GM12801 (cell line): ENCODE measurements around the gene NBL1.

Experiments
- TF ChIP-seq, protein P1 (sequence below): IDR thresholded peaks from one replicate; pipeline ENCODE4 v1.5.1; 2011; ENCODE audit warnings: control low read depth; ENCODE audit not compliant: insufficient read length; ENCODE audit errors: extremely low read depth

The NBL1 gene

DNA sequence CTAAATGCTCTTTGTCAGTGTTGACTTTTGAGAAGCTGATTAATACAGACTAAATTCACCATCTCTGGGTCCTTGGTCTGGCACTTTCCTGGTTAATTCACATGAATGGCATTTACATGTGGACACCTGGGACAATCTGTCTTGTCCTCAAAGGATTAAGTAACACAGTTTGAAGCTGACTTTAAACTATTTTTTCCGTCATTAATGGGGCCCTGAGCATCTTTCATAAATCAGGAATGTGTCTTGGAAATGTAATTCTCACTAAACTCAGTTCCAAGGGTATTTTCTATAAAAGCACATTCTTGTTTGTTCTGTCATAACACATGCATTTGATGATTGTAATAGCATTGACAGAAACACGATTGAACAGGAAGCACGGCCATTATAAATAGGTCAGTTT lies 26.7 kb upstream of the NBL1 start:
- TF ChIP-seq, protein P1, sequence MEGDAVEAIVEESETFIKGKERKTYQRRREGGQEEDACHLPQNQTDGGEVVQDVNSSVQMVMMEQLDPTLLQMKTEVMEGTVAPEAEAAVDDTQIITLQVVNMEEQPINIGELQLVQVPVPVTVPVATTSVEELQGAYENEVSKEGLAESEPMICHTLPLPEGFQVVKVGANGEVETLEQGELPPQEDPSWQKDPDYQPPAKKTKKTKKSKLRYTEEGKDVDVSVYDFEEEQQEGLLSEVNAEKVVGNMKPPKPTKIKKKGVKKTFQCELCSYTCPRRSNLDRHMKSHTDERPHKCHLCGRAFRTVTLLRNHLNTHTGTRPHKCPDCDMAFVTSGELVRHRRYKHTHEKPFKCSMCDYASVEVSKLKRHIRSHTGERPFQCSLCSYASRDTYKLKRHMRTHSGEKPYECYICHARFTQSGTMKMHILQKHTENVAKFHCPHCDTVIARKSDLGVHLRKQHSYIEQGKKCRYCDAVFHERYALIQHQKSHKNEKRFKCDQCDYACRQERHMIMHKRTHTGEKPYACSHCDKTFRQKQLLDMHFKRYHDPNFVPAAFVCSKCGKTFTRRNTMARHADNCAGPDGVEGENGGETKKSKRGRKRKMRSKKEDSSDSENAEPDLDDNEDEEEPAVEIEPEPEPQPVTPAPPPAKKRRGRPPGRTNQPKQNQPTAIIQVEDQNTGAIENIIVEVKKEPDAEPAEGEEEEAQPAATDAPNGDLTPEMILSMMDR: no peak

DNA sequence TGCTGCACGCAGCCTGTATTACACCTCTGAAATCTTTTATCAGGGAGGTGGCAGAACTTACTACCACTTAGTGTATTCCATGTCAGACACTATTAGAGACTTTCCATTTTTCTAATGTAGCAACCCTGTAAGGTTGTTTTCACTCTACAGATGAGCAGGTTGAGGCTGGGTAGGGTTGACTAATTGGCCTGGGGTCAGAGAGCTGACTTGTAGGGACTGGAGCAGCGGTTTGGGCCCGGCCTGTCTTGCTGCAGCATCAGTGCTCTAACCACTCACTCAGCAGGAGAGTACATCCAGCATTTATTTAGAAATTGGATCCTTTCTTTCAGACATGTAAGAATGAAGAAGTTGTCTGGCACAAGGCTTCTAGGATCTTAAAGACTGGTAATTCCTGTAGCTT lies 25.7 kb upstream of the NBL1 start:
- TF ChIP-seq, protein P1: no peak

DNA sequence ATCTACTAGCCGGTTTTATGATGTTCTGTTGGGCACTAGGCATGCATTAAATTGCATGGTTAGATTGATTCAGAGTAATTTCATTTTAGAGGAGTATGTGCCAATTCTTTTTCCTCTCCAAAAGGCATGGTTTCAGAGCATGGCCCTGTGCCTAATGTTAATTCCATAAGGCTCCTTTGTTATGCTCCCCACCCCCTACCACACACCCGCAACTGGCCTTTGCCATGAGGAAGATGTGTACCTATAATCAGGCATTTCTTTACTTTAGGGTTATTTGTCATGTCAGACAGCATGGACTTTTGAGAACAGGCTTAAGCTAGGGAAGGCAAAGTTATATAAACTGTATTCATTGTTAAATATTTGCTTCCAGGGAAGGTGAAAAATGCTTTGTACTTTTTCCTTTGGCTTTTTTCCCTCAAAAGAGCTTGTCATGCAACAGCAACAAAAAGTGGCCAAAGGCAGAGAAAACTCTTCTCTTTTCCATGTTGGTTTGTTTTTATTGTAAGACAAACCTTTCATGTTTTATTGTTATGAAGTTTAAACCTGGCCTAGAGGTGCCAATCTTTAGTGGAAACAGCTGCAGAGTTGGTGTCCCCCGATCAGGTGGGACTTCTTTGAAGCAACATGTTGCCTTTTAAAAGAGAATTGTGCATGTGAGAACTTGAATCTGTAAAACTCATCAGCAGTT lies 24.3 kb upstream of the NBL1 start:
- TF ChIP-seq, protein P1: no peak

DNA sequence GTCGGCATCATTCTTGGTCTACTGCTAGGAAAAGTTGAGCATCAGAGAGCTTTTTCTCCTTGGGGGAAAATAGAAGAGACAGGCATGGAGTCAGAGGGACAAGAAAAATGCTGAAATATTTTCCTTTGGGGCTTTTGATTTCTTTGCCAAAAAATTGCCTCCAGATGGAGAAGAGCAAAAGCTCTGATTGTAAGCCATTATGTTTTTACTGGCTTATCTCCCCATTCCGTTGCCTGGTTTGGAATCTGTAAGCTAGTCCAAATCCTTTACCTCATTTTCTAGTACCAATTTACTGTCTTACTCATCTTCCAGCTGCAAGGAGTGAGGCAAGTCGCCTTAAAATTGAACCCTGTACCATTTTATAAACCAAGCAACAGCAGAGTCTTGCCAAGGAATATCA lies 23.3 kb upstream of the NBL1 start:
- TF ChIP-seq, protein P1: no peak

DNA sequence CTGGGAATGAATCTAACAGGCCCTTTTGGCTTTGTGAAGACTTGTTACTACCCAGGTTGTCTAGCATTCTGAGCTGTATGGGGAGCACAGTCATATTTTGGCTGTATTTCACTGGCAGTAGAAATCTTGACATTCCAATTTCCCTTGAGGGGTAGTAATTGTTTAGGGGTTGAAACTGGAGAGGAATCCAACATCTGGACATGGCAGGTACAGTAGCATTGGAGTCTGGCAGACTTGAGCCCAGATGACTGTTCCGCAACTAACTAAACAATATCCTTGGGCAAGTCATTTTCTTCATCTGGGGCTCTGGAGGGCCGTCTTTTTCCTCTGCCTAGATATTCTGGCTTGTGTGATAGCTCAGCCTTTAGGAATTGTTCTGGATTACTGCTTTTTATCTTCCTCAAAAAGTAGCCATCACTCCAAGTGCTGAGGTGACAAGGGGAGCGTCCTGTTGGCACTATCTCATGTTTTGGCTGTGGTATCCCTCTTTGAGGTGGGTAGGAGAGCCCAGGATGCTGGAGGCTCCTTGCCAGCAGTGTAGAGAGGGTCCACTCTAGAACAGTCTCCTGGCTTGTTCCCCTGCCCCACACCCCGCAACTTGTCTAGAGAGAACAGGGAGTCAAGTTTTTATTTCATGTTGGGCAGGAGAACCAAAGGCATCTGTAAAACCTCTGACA lies 22.7 kb upstream of the NBL1 start:
- TF ChIP-seq, protein P1: no peak

DNA sequence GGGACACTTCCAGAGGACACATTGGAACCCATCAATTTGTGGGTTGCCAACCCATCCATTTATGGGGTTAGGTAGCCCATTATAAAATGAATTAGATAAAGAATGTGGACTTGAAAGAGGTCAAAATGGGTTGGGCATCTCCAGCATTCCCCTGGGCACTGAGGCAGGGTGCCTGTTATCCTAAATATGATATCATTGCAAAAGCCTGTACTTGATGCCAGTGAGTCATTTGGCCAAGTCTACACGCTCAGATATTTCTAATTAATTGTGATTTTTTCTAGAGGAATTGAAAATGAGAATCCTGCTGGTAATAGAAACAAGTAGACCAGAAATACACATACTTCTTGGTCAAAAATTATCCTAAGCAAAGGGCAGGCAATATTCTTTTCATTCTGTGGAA lies 21.9 kb upstream of the NBL1 start:
- TF ChIP-seq, protein P1: no peak

DNA sequence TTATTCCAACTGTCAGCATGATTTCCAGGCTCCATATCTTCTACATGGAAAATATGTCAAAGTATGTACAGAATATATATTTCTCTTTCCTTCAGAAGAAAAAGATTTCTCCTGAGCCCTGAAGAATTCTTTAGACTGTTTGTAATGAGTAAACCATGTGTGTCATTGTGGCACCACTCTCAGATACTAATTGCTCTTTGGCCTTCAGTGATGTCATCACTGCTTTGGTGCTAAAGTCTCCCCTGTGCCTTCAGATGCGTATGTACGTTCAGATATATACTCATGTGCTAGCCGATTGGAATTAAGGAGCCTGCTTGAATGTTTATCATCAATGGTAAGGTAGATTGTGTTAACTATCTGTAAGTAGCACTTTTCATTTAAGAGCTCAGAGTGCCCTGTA lies 20.6 kb upstream of the NBL1 start:
- TF ChIP-seq, protein P1: no peak
